Lung microvascular endothelial cell (primary cell): ENCODE results near the gene CWC27. TPM values are rescaled to one million over a fixed set of nuclear protein-coding genes. Genes with fewer than 3 reads are reported as not detected.

Source experiments
- DNase-seq, 2 donors: peaks; one replicate each; pipeline versions ENCODE4 v3.0.0 to v3.0.0-alpha.2; 2010; ENCODE audit warnings: low read depth in 2 of 2
- total RNA-seq: library from RNA; depleted of rRNA; stranded (reverse); fragments of >200 nt; gene quantifications from 2 replicates; pipeline ENCODE4 v1.2.1, GENCODE V29; 2014

CWC27 gene
- total RNA-seq, 1 donor from 2014 or later, result 7.9 TPM

DNA sequence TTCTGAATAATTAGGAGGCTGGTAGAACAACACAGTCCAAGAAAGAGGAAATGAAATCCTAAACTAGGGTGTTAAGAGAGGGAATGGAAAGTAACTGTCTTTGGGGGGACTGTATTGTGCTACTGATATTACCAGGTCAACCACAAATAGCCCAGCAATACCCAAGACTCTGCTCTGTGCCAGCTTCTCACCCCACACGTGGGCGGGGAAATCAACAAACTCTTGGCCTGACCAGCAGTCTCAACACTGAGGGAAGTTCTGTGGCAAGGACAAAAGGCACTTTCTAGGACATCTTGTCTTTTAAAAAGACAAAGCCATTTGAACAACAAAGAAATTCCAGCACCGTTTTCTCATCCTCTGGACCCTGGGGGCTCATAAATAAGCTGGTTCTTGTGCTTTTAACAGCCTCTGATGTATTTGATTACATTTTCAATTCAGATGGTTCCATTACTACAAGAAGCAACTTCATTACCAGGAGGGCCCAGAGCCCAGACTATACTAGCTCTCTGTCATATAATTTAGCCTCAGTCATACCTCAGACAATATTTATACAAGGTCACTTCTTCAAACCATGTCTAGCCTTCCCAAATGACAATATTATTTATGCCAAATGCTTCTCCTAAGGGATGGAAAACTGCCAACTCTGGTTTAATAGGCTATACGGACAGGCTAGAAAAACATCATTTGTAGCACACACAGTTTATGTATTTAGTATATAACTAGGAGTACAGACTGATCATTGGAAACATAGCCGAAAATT, 297.8 kb downstream of the CWC27 start:
- no peak for DNase-seq

DNA sequence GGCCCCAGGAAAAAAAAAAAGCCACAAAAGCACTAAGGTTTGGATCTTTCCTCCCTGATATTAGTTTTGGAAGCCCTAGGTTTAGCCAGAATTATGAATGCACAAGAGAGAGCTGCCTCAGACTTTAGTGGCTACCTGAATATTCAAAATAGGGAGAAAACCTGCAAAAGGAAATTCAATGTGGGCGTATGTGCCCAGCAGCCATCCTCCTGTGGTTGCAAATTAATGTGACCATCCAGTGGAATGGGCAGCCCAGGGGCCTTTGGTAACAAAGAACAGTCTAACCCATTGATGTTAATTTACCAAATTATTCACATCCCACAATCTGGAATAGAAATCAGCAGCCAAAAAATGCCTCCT, 298.4 kb downstream of the CWC27 start:
- DNase-seq, result no peak

Other genes with a start within 250 kb of the CWC27 start
- gene SHISAL2B, start 78.4 kb upstream of the CWC27 start, total RNA-seq, result not detected in 2 replicates
- 11.3 and 12.3 TPM in 2 replicates for gene SREK1IP1, start 239 bp upstream of the CWC27 start, total RNA-seq